Mesendoderm (in vitro differentiated cells): ENCODE results near the gene STAT5A.

Experiments used
- DNase-seq: peaks from one replicate; pipeline ENCODE4 v3.0.0; 2013
- H2AK5ac ChIP-seq: 2 replicates; pipeline ENCODE4 v1.6.1; 2013; ENCODE audit warnings: low read length, inconsistent platforms
- H2BK120ac ChIP-seq: 2 replicates; pipeline ENCODE4 v1.6.1; 2013; ENCODE audit warnings: low read depth, mild to moderate bottlenecking, low read length, moderate library complexity, mixed read lengths
- H2BK15ac ChIP-seq: replicated peaks from 2 replicates; pipeline ENCODE4 v1.6.1; 2013; ENCODE audit warnings: low read depth, mild to moderate bottlenecking, moderate library complexity
- H2BK5ac ChIP-seq: 2 replicates; pipeline ENCODE4 v1.6.1; 2013; ENCODE audit warnings: low read length, inconsistent platforms
- H3K18ac ChIP-seq: 2 replicates; pipeline ENCODE4 v1.6.1; 2013; ENCODE audit warnings: mild to moderate bottlenecking, low read length, mixed read lengths
- H3K23ac ChIP-seq: one replicate; pipeline ENCODE4 v1.6.1; 2013; ENCODE audit warnings: low read length
- H3K27ac ChIP-seq: 2 replicates; pipeline ENCODE4 v1.5.1; 2013; ENCODE audit warnings: low read depth, mild to moderate bottlenecking, inconsistent platforms, low read length, moderate library complexity
- H3K27me3 ChIP-seq: 2 replicates; pipeline ENCODE4 v1.6.1; 2013; ENCODE audit warnings: low read length, control low read depth, mild to moderate bottlenecking, inconsistent platforms; ENCODE audit not compliant: insufficient read depth, poor library complexity
- H3K36me3 ChIP-seq: 2 replicates; pipeline ENCODE4 v1.6.1; 2013; ENCODE audit warnings: low read length, inconsistent platforms; ENCODE audit not compliant: control insufficient read depth, insufficient read depth
- H3K4ac ChIP-seq: one replicate; pipeline ENCODE4 v1.6.1; 2013; ENCODE audit warnings: low read depth, mild to moderate bottlenecking, low read length, moderate library complexity
- H3K4me1 ChIP-seq: 2 replicates; pipeline ENCODE4 v1.6.1; 2013; ENCODE audit warnings: low read depth, low read length, inconsistent platforms; ENCODE audit not compliant: control insufficient read depth
- H3K4me2 ChIP-seq: 2 replicates; pipeline ENCODE4 v1.6.1; 2013; ENCODE audit warnings: low read length
- H3K4me3 ChIP-seq: 2 replicates; pipeline ENCODE4 v1.5.1; 2013; ENCODE audit warnings: mild to moderate bottlenecking, low read length
- H3K56ac ChIP-seq: one replicate; pipeline ENCODE4 v1.6.1; 2013; ENCODE audit warnings: low read length
- H3K79me1 ChIP-seq: 2 replicates; pipeline ENCODE4 v1.6.1; 2013; ENCODE audit warnings: low read length, inconsistent platforms
- H3K79me2 ChIP-seq: 2 replicates; pipeline ENCODE4 v1.6.1; 2013; ENCODE audit warnings: mild to moderate bottlenecking, low read length; ENCODE audit not compliant: control insufficient read depth, insufficient read depth
- H3K9ac ChIP-seq: 2 replicates; pipeline ENCODE4 v1.6.1; 2013; ENCODE audit warnings: low read length, inconsistent platforms
- H4K5ac ChIP-seq: one replicate; pipeline ENCODE4 v1.6.1; 2013; ENCODE audit warnings: low read length
- H4K8ac ChIP-seq: one replicate; pipeline ENCODE4 v1.6.1; 2013; ENCODE audit warnings: low read depth, mild to moderate bottlenecking, control low read depth, low read length, moderate library complexity
- WGBS: extraction: QIAGEN DNeasy Blood & Tissue Kit; methylation state at CpG from one replicate; pipeline ENCODE4 v1.1.7; 2013; ENCODE audit warnings: low lambda C conversion rate, missing lambda C conversion rate; ENCODE audit not compliant: insufficient coverage; ENCODE audit errors: extremely low coverage; 5-methylcytosine and 5-hydroxymethylcytosine counted together

STAT5A gene

GRCh38 chr17:42323268-42323773, 35.0 kb downstream of the STAT5A start:
- Histone ChIP-seq H3K27ac (no peak overlapping the region), H3K4me3 (no peak overlapping the region), H2BK15ac (no peak overlapping the region), H3K4me1 (peaks cover 4% of the 10 kb centered on the region), H3K36me3 (peaks cover 2% of the 10 kb centered on the region), H4K8ac (no peak overlapping the region), H3K27me3 (no peaks in the 10 kb centered on the region), H2BK5ac (no peak overlapping the region), H2AK5ac (no peak overlapping the region), H3K4ac (no peak overlapping the region), H3K23ac (no peak overlapping the region), H4K5ac (no peak overlapping the region), H3K18ac (no peak overlapping the region), H3K79me2 (no peaks in the 10 kb centered on the region), H3K4me2 (no peak overlapping the region), H3K9ac (no peak overlapping the region), H2BK120ac (no peak overlapping the region), H3K79me1 (no peaks in the 10 kb centered on the region), H3K56ac (no peak overlapping the region)
- no peak for DNase-seq
- no CpG with 5 or more reads among the region's 5 CpGs for WGBS

- no peak overlapping the region for H3K56ac ChIP-seq
- WGBS, result no CpG with 5 or more reads among the region's 7 CpGs
- H4K8ac ChIP-seq, result no peak overlapping the region
- no peak for DNase-seq
- H3K18ac ChIP-seq, result no peak overlapping the region
- no peak overlapping the region for H3K9ac ChIP-seq
- H3K4ac ChIP-seq, result no peak overlapping the region
- no peaks in the 10 kb centered on the region for H3K4me1 ChIP-seq
- no peak overlapping the region for H4K5ac ChIP-seq
- no peak overlapping the region for H2BK120ac ChIP-seq
- peaks cover 4% of the 10 kb centered on the region for H3K36me3 ChIP-seq
- H2BK5ac ChIP-seq, result no peak overlapping the region
- H3K79me2 ChIP-seq, result no peaks in the 10 kb centered on the region
- H3K27ac ChIP-seq, result no peak overlapping the region
- H2AK5ac ChIP-seq, result no peak overlapping the region
- H2BK15ac ChIP-seq, result no peak overlapping the region
- no peak overlapping the region for H3K4me2 ChIP-seq
- H3K79me1 ChIP-seq, result no peaks in the 10 kb centered on the region
- no peak overlapping the region for H3K23ac ChIP-seq
- no peaks in the 10 kb centered on the region for H3K27me3 ChIP-seq
- no peak overlapping the region for H3K4me3 ChIP-seq
Observed at GRCh38 chr17:42325026-42325425, 36.7 kb downstream of the STAT5A start.

GRCh38 chr17:42329025-42329976, 41.0 kb downstream of the STAT5A start:
- no peak overlapping the region for H3K23ac ChIP-seq
- H3K56ac ChIP-seq, result no peak overlapping the region
- no peak overlapping the region for H3K9ac ChIP-seq
- no peaks in the 10 kb centered on the region for H3K4me1 ChIP-seq
- H3K4ac ChIP-seq, result no peak overlapping the region
- no peak overlapping the region for H3K4me3 ChIP-seq
- H3K18ac ChIP-seq, result no peak overlapping the region
- no peaks in the 10 kb centered on the region for H3K79me1 ChIP-seq
- DNase-seq, result peak; percentile 43
- H4K8ac ChIP-seq, result no peak overlapping the region
- no peak overlapping the region for H2AK5ac ChIP-seq
- no peak overlapping the region for H3K4me2 ChIP-seq
- H2BK15ac ChIP-seq, result no peak overlapping the region
- no peak overlapping the region for H2BK120ac ChIP-seq
- H2BK5ac ChIP-seq, result no peak overlapping the region
- peaks cover 7% of the 10 kb centered on the region for H3K36me3 ChIP-seq
- no peak overlapping the region for H4K5ac ChIP-seq
- H3K27ac ChIP-seq, result no peak overlapping the region
- H3K79me2 ChIP-seq, result no peaks in the 10 kb centered on the region
- WGBS, result no CpG with 5 or more reads among the region's 11 CpGs
- H3K27me3 ChIP-seq, result no peaks in the 10 kb centered on the region

- Histone ChIP-seq H3K56ac (no peak overlapping the region), H2BK15ac (no peak overlapping the region), H3K4me3 (no peak overlapping the region), H3K4ac (no peak overlapping the region), H3K18ac (no peak overlapping the region), H3K27ac (no peak overlapping the region), H3K23ac (no peak overlapping the region), H3K4me2 (no peak overlapping the region), H4K8ac (no peak overlapping the region), H3K27me3 (no peaks in the 10 kb centered on the region), H2AK5ac (no peak overlapping the region), H3K9ac (no peak overlapping the region), H4K5ac (no peak overlapping the region), H3K79me2 (no peaks in the 10 kb centered on the region), H3K4me1 (no peaks in the 10 kb centered on the region), H3K36me3 (peaks cover 9% of the 10 kb centered on the region), H3K79me1 (no peaks in the 10 kb centered on the region), H2BK120ac (no peak overlapping the region), H2BK5ac (no peak overlapping the region)
- DNase-seq, result no peak
- no CpG with 5 or more reads among the region's 1 CpG for WGBS
Observed at GRCh38 chr17:42333053-42333452, 44.8 kb downstream of the STAT5A start.

- no CpG with 5 or more reads among the region's 3 CpGs for WGBS
- Histone ChIP-seq H3K56ac (no peak overlapping the region), H4K8ac (no peak overlapping the region), H3K36me3 (peaks cover 8% of the 10 kb centered on the region), H3K4me2 (no peak overlapping the region), H3K79me1 (no peaks in the 10 kb centered on the region), H2BK15ac (no peak overlapping the region), H3K18ac (no peak overlapping the region), H3K27ac (no peak overlapping the region), H3K4me1 (no peaks in the 10 kb centered on the region), H3K9ac (no peak overlapping the region), H3K27me3 (no peaks in the 10 kb centered on the region), H4K5ac (no peak overlapping the region), H3K4me3 (no peak overlapping the region), H3K79me2 (no peaks in the 10 kb centered on the region), H2BK120ac (no peak overlapping the region), H2AK5ac (no peak overlapping the region), H3K4ac (no peak overlapping the region), H2BK5ac (no peak overlapping the region), H3K23ac (no peak overlapping the region)
- no peak for DNase-seq
Observed at GRCh38 chr17:42334677-42335076, 46.4 kb downstream of the STAT5A start.
